PFSK-1 (cell line): ENCODE data around the gene SUSD4.

Experiments used
- POLR2AphosphoS5 ChIP-seq: IDR thresholded peaks from 2 replicates; pipeline ENCODE4 v1.6.1; 2012; ENCODE audit warnings: low read depth, mild to moderate bottlenecking, control low read depth, low read length, moderate library complexity
- TAF1 ChIP-seq: IDR thresholded peaks from 2 replicates; pipeline ENCODE4 v1.6.1; 2012; ENCODE audit warnings: low read length, control low read depth, borderline replicate concordance; ENCODE audit not compliant: insufficient read depth
- TF ChIP-seq, protein P1 (sequence below), 2 experiments: IDR thresholded peaks; 2 replicates each; pipeline versions ENCODE4 v1.6.1 to v1.8.0; 2011 to 2012; ENCODE audit warnings: low read depth in 2 of 2, low read length in 2 of 2, control low read depth in 1 of 2, inconsistent platforms in 1 of 2, mild to moderate bottlenecking in 1 of 2, moderate library complexity in 1 of 2; ENCODE audit not compliant: insufficient read depth in 1 of 2

DNA sequence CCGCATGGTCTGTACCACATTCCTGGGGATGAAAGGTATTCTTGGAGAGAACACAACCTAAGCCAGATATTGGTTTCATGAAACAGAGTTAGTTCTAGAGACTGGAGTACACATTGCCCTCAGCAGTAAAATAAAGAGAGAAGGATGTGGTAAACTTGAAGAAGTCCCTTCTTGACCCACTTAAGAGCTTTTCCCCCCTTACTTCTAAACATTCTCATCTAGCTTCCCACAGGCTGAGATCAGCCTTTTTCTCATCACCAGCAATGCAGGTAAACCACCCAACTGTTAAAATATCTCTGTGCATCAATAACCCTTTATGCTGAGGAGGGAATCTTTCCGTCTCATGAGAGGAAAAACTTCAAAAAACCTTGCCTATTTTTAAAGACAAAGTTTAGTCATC lies 62.6 kb downstream of the SUSD4 start:
- no peak for TF ChIP-seq POLR2AphosphoS5
- no peak for TF ChIP-seq TAF1
- TF ChIP-seq, protein P1, sequence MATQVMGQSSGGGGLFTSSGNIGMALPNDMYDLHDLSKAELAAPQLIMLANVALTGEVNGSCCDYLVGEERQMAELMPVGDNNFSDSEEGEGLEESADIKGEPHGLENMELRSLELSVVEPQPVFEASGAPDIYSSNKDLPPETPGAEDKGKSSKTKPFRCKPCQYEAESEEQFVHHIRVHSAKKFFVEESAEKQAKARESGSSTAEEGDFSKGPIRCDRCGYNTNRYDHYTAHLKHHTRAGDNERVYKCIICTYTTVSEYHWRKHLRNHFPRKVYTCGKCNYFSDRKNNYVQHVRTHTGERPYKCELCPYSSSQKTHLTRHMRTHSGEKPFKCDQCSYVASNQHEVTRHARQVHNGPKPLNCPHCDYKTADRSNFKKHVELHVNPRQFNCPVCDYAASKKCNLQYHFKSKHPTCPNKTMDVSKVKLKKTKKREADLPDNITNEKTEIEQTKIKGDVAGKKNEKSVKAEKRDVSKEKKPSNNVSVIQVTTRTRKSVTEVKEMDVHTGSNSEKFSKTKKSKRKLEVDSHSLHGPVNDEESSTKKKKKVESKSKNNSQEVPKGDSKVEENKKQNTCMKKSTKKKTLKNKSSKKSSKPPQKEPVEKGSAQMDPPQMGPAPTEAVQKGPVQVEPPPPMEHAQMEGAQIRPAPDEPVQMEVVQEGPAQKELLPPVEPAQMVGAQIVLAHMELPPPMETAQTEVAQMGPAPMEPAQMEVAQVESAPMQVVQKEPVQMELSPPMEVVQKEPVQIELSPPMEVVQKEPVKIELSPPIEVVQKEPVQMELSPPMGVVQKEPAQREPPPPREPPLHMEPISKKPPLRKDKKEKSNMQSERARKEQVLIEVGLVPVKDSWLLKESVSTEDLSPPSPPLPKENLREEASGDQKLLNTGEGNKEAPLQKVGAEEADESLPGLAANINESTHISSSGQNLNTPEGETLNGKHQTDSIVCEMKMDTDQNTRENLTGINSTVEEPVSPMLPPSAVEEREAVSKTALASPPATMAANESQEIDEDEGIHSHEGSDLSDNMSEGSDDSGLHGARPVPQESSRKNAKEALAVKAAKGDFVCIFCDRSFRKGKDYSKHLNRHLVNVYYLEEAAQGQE (IDR thresholded peaks at IDR 0.05; ENCODE audit: insufficient read depth in 1 of 2, low read depth in 2 of 2, low read length in 2 of 2) = no peak
